22Rv1 (cell line): ENCODE results near the gene SMARCAD1.

Experiments used
- H3K27ac ChIP-seq: fragments of 450-650 bp; 2 replicates; pipeline ENCODE4 v1.5.1; 2017
- CTCF ChIP-seq: fragments of 450-650 bp; IDR thresholded peaks from 2 replicates; pipeline ENCODE4 v1.5.1; 2017; ENCODE audit warnings: mild to moderate bottlenecking
- ZFX ChIP-seq: fragments of 450-650 bp; IDR thresholded peaks from 2 replicates; pipeline ENCODE4 v1.6.1; 2017; ENCODE audit warnings: antibody characterized with exemption, borderline replicate concordance

SMARCAD1 gene

GRCh38 chr4:94211861-94212260, 4.2 kb downstream of the SMARCAD1 start:
- TF ChIP-seq ZFX, result no peak
- TF ChIP-seq CTCF, result no peak
- no peak overlapping the region for H3K27ac ChIP-seq

GRCh38 chr4:94214703-94215319, 7.1 kb downstream of the SMARCAD1 start:
- TF ChIP-seq ZFX, result no peak
- TF ChIP-seq CTCF, result no peak
- H3K27ac ChIP-seq, result no peak overlapping the region

- no peak for TF ChIP-seq ZFX
- no peak for TF ChIP-seq CTCF
- H3K27ac ChIP-seq, result no peak overlapping the region
Observed at GRCh38 chr4:94216394-94216793, 8.7 kb downstream of the SMARCAD1 start.

- H3K27ac ChIP-seq, result no peak overlapping the region
- no peak for TF ChIP-seq CTCF
- TF ChIP-seq ZFX, result no peak
Observed at GRCh38 chr4:94219402-94219801, 11.7 kb downstream of the SMARCAD1 start.

GRCh38 chr4:94221916-94222315, 14.3 kb downstream of the SMARCAD1 start:
- H3K27ac ChIP-seq, result no peak overlapping the region
- TF ChIP-seq CTCF, result no peak
- no peak for TF ChIP-seq ZFX

- TF ChIP-seq CTCF (no peak), ZFX (no peak)
- H3K27ac ChIP-seq, result no peak overlapping the region
Observed at GRCh38 chr4:94225449-94225848, 17.8 kb downstream of the SMARCAD1 start.

GRCh38 chr4:94226763-94227162, 19.1 kb downstream of the SMARCAD1 start:
- no peak overlapping the region for H3K27ac ChIP-seq
- TF ChIP-seq ZFX (no peak), CTCF (no peak)
